KOPT-K1 (cell line): Measurements from ENCODE around the gene AGMO.

ENCODE experiments used
- H3K27ac ChIP-seq: fragments of 200-600 bp; sonication (generic); 2 replicates; pipeline ENCODE4 v1.5.1; 2016; ENCODE audit warnings: antibody characterized with exemption, mild to moderate bottlenecking, low read depth, low read length; ENCODE audit not compliant: poor library complexity, severe bottlenecking
- H3K36me3 ChIP-seq: fragments of 200-600 bp; sonication (generic); 2 replicates; pipeline ENCODE4 v1.5.1; 2017; ENCODE audit warnings: antibody characterized with exemption, mild to moderate bottlenecking, low read length, moderate library complexity; ENCODE audit not compliant: insufficient read depth
- H3K9me3 ChIP-seq: fragments of 200-600 bp; sonication (generic); 2 replicates; pipeline ENCODE4 v1.5.1; 2017; ENCODE audit warnings: antibody characterized with exemption, low read length, mild to moderate bottlenecking; ENCODE audit not compliant: insufficient read depth, poor library complexity, severe bottlenecking

Gene AGMO

GRCh38 chr7:15288741-15289140 is 273.1 kb downstream of the AGMO start:
- Histone ChIP-seq H3K36me3 (no peaks in the 10 kb centered on the region), H3K27ac (no peak overlapping the region), H3K9me3 (no peaks in the 10 kb centered on the region)

GRCh38 chr7:15284396-15284795 is 277.4 kb downstream of the AGMO start:
- peaks cover 5% of the 10 kb centered on the region for H3K9me3 ChIP-seq
- H3K27ac ChIP-seq, result no peak overlapping the region
- H3K36me3 ChIP-seq, result no peaks in the 10 kb centered on the region

- Histone ChIP-seq H3K27ac (no peak overlapping the region), H3K36me3 (no peaks in the 10 kb centered on the region), H3K9me3 (peaks cover 13% of the 10 kb centered on the region)
Measured at GRCh38 chr7:15280078-15280733, 281.6 kb downstream of the AGMO start.

GRCh38 chr7:15279640-15280039 is 282.2 kb downstream of the AGMO start:
- Histone ChIP-seq H3K36me3 (no peaks in the 10 kb centered on the region), H3K27ac (no peak overlapping the region), H3K9me3 (peaks cover 13% of the 10 kb centered on the region)

GRCh38 chr7:15257689-15258088 is 304.1 kb downstream of the AGMO start:
- H3K9me3 ChIP-seq, result no peaks in the 10 kb centered on the region

GRCh38 chr7:15252181-15252580 is 309.6 kb downstream of the AGMO start:
- H3K36me3 ChIP-seq, result no peaks in the 10 kb centered on the region
- no peak overlapping the region for H3K27ac ChIP-seq
- H3K9me3 ChIP-seq, result no peaks in the 10 kb centered on the region

More at GRCh38 chr7:15257689-15258088, 304.1 kb downstream of the AGMO start:
- no peak overlapping the region for H3K27ac ChIP-seq
- no peaks in the 10 kb centered on the region for H3K36me3 ChIP-seq

GRCh38 chr7:15248514-15248913 is 313.3 kb downstream of the AGMO start:
- no peaks in the 10 kb centered on the region for H3K9me3 ChIP-seq
- no peak overlapping the region for H3K27ac ChIP-seq

GRCh38 chr7:15245831-15246230 is 316.0 kb downstream of the AGMO start:
- Histone ChIP-seq H3K27ac (no peak overlapping the region), H3K36me3 (no peaks in the 10 kb centered on the region), H3K9me3 (no peaks in the 10 kb centered on the region)

More at GRCh38 chr7:15248514-15248913, 313.3 kb downstream of the AGMO start:
- H3K36me3 ChIP-seq, result no peaks in the 10 kb centered on the region

- no peaks in the 10 kb centered on the region for H3K36me3 ChIP-seq
- no peaks in the 10 kb centered on the region for H3K9me3 ChIP-seq
- H3K27ac ChIP-seq, result no peak overlapping the region
Measured at GRCh38 chr7:15239801-15240200, 322.0 kb downstream of the AGMO start.

GRCh38 chr7:15236952-15237351 is 324.9 kb downstream of the AGMO start:
- Histone ChIP-seq H3K9me3 (no peaks in the 10 kb centered on the region), H3K27ac (no peak overlapping the region), H3K36me3 (no peaks in the 10 kb centered on the region)

GRCh38 chr7:15234431-15234830 is 327.4 kb downstream of the AGMO start:
- Histone ChIP-seq H3K9me3 (no peaks in the 10 kb centered on the region), H3K27ac (no peak overlapping the region), H3K36me3 (no peaks in the 10 kb centered on the region)

GRCh38 chr7:15228831-15229230 is 333.0 kb downstream of the AGMO start:
- Histone ChIP-seq H3K36me3 (no peaks in the 10 kb centered on the region), H3K27ac (no peak overlapping the region), H3K9me3 (no peaks in the 10 kb centered on the region)

- Histone ChIP-seq H3K36me3 (no peaks in the 10 kb centered on the region), H3K9me3 (no peaks in the 10 kb centered on the region)
Measured at GRCh38 chr7:15225981-15226380, 335.8 kb downstream of the AGMO start.

GRCh38 chr7:15219758-15220157 is 342.1 kb downstream of the AGMO start:
- Histone ChIP-seq H3K36me3 (no peaks in the 10 kb centered on the region), H3K9me3 (no peaks in the 10 kb centered on the region)

More at GRCh38 chr7:15225981-15226380, 335.8 kb downstream of the AGMO start:
- H3K27ac ChIP-seq, result no peak overlapping the region

GRCh38 chr7:15218261-15218660 is 343.6 kb downstream of the AGMO start:
- no peaks in the 10 kb centered on the region for H3K36me3 ChIP-seq
- H3K9me3 ChIP-seq, result no peaks in the 10 kb centered on the region
- no peak overlapping the region for H3K27ac ChIP-seq

More at GRCh38 chr7:15219758-15220157, 342.1 kb downstream of the AGMO start:
- H3K27ac ChIP-seq, result no peak overlapping the region

GRCh38 chr7:15215616-15216015 is 346.2 kb downstream of the AGMO start:
- no peaks in the 10 kb centered on the region for H3K36me3 ChIP-seq
- H3K9me3 ChIP-seq, result no peaks in the 10 kb centered on the region
- no peak overlapping the region for H3K27ac ChIP-seq
